ENCODE results near the gene ARIH1.

The ARIH1 gene

DNA sequence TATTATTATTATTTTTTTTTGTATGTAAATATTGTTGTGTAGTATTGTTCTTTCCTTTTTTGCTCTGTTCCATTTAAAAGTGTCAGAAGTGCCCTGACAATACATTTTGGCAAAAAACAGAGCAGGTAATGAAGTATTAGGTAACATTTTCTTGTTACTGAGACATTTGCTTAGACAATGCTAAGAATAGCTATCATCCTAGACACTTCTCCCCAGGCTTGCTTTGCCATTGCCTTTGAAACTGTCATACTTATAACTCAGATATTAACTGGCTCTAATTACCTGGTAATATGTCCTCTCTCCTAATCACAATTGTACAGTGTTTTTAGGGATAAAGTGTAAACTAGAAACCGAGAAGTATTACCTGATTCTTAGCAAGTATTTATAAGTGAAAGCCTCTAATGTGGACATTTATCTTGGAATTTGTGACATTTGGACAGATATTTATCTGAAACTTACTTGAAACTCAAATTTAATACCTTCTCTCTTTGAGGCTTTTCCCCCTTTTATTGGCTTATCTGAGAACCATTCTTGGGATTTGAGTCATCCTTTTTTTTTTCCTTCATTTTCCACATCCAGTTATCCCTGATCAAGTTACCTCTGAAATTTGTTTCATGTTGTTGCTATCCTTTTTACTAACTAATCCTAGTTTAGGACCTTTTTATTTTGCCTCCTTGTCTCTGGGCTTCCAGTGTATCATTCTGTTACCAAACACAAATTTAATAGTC, 13.1 kb downstream of the ARIH1 start:
- no peak for DNase-seq (ENCODE audit: low read depth)
- no peak overlapping the region for H3K4me3 ChIP-seq (ENCODE audit: low read depth, low read length)
- TF ChIP-seq, protein P1, sequence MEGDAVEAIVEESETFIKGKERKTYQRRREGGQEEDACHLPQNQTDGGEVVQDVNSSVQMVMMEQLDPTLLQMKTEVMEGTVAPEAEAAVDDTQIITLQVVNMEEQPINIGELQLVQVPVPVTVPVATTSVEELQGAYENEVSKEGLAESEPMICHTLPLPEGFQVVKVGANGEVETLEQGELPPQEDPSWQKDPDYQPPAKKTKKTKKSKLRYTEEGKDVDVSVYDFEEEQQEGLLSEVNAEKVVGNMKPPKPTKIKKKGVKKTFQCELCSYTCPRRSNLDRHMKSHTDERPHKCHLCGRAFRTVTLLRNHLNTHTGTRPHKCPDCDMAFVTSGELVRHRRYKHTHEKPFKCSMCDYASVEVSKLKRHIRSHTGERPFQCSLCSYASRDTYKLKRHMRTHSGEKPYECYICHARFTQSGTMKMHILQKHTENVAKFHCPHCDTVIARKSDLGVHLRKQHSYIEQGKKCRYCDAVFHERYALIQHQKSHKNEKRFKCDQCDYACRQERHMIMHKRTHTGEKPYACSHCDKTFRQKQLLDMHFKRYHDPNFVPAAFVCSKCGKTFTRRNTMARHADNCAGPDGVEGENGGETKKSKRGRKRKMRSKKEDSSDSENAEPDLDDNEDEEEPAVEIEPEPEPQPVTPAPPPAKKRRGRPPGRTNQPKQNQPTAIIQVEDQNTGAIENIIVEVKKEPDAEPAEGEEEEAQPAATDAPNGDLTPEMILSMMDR (IDR thresholded peaks at IDR 0.05; ENCODE audit: low read depth, low read length, missing control alignments): no peak

DNA sequence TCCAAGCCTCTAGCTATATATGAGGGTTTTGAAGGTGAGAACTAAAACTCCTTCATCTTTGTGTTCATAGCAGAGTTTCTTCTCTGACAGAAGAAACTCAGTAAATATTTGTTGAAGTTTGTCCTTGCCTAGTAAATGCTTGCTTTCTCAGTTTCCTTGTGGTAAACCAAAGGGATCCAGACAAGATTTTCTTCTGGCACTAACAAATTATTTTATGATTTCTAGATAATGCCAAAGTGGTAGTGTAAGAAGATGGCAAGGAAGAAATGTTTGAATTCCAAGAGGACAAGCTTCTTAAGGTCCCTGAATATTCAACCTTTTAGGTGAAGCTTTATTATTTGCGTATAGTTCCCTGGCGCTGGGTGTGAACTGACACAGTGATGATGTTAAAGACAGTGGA, 14.4 kb downstream of the ARIH1 start:
- no peak overlapping the region for H3K4me3 ChIP-seq (ENCODE audit: low read depth, low read length)
- TF ChIP-seq, protein P1 (IDR thresholded peaks at IDR 0.05; ENCODE audit: low read depth, low read length, missing control alignments): no peak
- DNase-seq (ENCODE audit: low read depth): no peak

DNA sequence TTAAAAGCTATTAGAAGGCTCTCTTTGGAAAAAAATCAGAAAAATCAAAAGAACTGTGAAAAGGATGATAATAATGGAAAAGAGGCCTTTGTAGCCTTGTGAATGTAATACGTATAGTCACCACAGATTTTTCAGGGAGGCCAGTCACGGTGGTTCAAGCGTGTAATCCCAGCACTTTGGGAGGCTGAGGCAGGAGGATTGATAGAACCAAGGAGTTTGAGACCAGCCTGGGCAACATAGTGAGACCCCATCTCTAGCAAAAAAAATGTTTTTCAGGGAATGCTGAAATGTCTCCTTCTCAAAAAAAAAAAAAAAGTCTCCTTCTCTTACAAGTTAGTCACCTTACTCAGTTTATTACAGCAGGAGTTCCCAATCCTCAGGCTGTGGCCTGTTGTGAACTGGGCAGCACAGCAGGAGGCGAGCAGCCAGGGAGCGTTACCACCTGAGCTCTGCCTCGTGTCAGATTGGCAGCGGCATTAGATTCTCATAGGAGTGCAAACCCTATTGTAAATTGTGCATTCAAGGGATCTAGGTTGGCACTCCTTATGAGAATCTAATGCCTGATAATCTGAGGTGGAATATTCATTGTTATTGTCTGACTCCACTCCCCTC, 15.9 kb downstream of the ARIH1 start:
- no peak overlapping the region for H3K4me3 ChIP-seq (ENCODE audit: low read depth, low read length)
- no peak for DNase-seq (ENCODE audit: low read depth)
- TF ChIP-seq, protein P1 (IDR thresholded peaks at IDR 0.05; ENCODE audit: low read depth, low read length, missing control alignments): no peak

DNA sequence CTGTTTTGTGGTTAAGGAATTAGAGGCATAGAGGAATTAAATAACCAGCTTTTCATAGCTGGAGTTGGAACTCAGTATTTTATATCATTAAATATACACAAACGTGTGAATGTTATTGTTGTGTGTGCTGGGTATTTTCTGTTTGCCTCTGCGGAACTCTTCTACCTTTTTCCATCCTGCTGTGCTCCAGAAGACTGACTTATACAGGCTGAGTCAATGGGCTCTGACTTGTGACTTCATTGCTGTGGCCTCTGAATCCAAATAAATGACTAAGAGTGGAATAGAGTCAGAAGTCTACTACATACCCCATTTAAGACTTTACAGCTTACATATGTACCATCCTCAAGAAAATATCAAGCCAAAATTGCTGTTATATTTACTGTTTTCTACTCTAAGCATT, 17.6 kb downstream of the ARIH1 start:
- TF ChIP-seq, protein P1 (IDR thresholded peaks at IDR 0.05; ENCODE audit: low read depth, low read length, missing control alignments): no peak
- no peak overlapping the region for H3K4me3 ChIP-seq (ENCODE audit: low read depth, low read length)
- no peak for DNase-seq (ENCODE audit: low read depth)

DNA sequence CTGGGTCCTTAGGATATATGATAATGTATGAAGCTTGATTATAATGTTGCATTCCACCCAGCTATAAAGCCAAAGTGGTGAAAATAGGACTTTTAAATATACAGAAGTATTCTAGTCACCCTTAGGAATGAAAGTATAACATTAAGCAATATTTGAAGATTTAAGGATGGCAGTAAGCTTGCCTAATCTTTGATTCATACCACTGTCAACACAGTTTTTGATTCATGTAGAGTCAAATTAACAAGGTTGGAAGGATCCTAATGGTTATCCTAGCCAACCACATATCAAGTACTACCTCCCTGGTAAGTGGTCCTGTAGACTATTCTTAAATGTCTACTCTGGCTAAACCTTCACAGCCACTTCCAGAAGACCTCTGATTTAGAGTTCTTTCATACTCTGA, 18.6 kb downstream of the ARIH1 start:
- no peak for DNase-seq (ENCODE audit: low read depth)
- TF ChIP-seq, protein P1 (IDR thresholded peaks at IDR 0.05; ENCODE audit: low read depth, low read length, missing control alignments): no peak
- H3K4me3 ChIP-seq (ENCODE audit: low read depth, low read length): no peak overlapping the region

DNA sequence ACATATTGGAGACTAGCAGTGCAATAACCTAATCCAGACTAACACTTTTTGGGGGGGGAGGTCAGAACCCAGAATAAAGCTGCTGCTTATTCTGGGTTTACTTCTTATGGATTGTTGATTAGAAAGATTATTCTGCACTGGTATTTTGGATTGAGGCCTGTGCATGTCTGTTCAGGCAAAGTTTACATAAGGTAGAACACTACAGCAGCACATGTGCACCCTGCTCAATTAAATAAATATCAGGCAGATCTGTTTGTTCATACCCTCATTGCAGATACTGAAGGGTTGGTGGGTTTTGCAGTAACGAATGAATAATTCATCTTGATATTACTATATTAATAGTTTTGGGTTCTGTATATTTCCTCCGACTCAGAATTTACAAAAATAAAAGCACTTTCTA, 19.1 kb downstream of the ARIH1 start:
- TF ChIP-seq, protein P1 (IDR thresholded peaks at IDR 0.05; ENCODE audit: low read depth, low read length, missing control alignments): no peak
- DNase-seq (ENCODE audit: low read depth): no peak
- H3K4me3 ChIP-seq (ENCODE audit: low read depth, low read length): no peak overlapping the region

DNA sequence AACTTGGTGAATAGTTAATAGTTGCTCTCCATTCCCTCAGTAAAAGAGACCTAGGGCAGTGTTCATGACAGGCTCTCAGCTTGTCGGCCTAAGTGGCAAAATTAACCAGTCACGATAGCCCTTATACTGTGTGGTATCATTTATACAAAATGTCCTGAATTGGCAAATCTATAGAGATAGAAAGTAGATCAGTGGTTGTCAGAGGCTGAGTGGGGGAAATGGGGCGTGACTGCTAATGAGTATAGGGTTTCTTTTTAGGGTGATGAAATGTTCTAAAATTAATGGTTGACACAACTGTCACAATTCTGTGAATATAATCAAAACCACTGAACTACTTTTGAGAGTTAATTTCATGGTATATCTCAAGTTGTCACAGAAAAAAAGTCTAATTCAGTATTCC, 20.9 kb downstream of the ARIH1 start:
- TF ChIP-seq, protein P1 (IDR thresholded peaks at IDR 0.05; ENCODE audit: low read depth, low read length, missing control alignments): no peak
- H3K4me3 ChIP-seq (ENCODE audit: low read depth, low read length): no peak overlapping the region
- DNase-seq (ENCODE audit: low read depth): no peak
